ENCODE results near the gene ADNP. TPM values are rescaled to one million over a fixed set of nuclear protein-coding genes. Genes with fewer than 3 reads are reported as not detected.

ADNP gene
- total and polyA plus RNA-seq, 2 donors from 2014 or later: 32.0 to 66.7 TPM

DNA sequence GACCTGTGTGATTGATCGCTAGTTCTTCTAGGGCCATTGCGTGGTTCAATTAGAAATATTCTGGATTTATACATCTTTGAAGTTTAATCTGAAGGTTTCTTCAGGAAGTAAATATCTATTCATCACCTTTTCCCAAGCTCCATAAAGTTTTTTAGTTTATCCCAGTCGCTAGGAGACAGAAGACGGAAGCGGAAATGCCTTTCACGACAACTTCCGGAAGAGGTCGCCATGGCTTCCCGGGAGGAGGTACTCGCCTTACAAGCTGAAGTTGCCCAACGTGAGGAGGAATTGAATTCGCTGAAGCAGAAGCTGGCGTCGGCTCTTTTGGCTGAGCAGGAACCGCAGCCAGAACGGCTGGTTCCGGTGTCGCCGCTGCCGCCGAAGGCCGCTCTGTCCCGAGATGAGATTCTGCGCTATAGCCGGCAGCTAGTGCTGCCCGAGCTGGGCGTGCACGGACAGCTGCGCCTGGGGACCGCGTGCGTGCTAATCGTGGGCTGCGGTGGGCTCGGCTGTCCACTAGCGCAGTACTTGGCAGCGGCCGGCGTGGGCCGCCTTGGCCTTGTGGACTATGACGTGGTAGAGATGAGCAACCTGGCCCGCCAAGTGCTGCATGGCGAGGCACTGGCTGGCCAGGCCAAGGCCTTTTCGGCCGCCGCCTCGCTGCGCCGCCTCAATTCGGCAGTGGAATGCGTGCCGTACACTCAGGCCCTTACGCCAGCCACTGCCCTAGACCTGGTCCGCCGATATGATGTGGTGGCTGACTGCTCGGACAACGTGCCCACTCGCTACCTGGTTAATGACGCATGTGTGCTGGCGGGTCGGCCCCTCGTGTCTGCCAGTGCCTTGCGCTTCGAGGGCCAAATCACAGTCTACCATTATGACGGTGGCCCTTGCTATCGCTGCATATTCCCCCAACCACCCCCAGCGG lies 27.6 kb upstream of the ADNP start, which contains the start of gene MOCS3:
MOCS3 (plus strand) TSS at position 204 of the 928 bp plus-strand sequence; CDS start at position 229, 25 bp downstream.
- no peak for FAIRE-seq
- intact Hi-C loops (cut with DNase I): no loop called here
- Histone ChIP-seq H3K4me3 (ENCODE audit: low read length in 3 of 3) (peak within 1 kb of the TSS; percentile 99), H3K27me3 (ENCODE audit: control insufficient read depth, insufficient read depth, low read length) (no peaks in the 10 kb centered on the region), H3K9me3 (ENCODE audit: control insufficient read depth in 2 of 3, insufficient read depth in 1 of 3, low read length in 3 of 3) (no peaks in the 10 kb centered on the region), H3K4me1 (ENCODE audit: control insufficient read depth in 2 of 3, insufficient read depth in 2 of 3, low read depth in 1 of 3, low read length in 3 of 3) (peaks cover 0 to 18% (median 12%) of the 10 kb centered on the region in 3 donors), H3K9ac (ENCODE audit: low read length in 3 of 3) (peak within 1 kb of the TSS; percentile 88 to 98 (median 98)), H3K27ac (ENCODE audit: low read depth in 2 of 2, low read length in 2 of 2) (peak within 1 kb of the TSS; percentile 89 to 95), H3K36me3 (ENCODE audit: control insufficient read depth in 2 of 3, insufficient read depth in 3 of 3, low read length in 3 of 3) (peaks cover 0 to 7% (median 7%) of the 10 kb centered on the region in 3 donors)
- peak; percentile 90 to 97 (median 90) for DNase-seq
- TF ChIP-seq, protein P1, sequence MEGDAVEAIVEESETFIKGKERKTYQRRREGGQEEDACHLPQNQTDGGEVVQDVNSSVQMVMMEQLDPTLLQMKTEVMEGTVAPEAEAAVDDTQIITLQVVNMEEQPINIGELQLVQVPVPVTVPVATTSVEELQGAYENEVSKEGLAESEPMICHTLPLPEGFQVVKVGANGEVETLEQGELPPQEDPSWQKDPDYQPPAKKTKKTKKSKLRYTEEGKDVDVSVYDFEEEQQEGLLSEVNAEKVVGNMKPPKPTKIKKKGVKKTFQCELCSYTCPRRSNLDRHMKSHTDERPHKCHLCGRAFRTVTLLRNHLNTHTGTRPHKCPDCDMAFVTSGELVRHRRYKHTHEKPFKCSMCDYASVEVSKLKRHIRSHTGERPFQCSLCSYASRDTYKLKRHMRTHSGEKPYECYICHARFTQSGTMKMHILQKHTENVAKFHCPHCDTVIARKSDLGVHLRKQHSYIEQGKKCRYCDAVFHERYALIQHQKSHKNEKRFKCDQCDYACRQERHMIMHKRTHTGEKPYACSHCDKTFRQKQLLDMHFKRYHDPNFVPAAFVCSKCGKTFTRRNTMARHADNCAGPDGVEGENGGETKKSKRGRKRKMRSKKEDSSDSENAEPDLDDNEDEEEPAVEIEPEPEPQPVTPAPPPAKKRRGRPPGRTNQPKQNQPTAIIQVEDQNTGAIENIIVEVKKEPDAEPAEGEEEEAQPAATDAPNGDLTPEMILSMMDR (IDR thresholded peaks at IDR 0.05; ENCODE audit: borderline replicate concordance, extremely low read depth, insufficient read depth): no peak

DNA sequence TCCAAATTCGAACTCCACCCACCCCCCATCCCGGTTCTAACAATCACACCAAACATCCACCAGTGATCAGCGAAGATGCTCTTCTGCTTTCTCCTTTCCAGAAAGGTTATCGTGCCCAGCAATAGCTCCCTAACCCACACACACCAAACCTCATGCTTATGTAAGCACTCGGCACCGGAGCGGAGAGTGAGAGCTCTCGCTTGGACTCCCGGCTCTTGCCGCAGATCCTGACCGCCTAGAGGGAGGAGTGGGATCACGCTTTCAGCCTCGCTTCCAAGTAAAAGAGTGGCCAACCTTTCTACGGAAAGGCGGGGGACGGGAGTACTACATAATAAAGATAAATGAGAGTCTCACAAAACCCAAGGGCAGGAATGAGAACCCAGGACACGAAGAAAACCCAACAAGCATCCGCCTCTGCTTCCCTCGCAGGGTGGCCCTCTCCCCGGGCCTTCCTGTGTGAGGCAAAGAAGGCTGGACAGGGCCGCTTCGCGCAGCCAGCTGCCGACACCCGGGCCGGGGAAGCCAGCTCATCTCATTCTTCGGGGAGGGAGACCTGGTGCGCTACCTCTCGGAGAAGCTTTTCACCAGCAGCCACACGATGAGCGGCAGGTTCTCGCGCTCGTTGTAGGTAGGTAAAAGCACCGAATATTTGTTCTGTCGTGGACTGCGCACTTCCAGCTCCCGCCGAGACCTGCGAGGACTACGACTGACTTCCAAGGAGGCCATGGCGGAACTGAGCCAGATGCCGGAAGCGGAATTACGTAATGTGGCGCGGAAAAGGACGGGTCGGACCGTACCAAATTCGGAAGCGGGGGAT lies 26.8 kb upstream of the ADNP start, which contains the start of gene DPM1:
DPM1 (minus strand) TSS at position 735 of the 817 bp plus-strand sequence; CDS start at position 726, 9 bp downstream.
- Histone ChIP-seq H3K27ac (ENCODE audit: low read depth in 2 of 2, low read length in 2 of 2) (peak within 1 kb of the TSS; percentile 89 to 95), H3K4me1 (ENCODE audit: control insufficient read depth in 2 of 3, insufficient read depth in 2 of 3, low read depth in 1 of 3, low read length in 3 of 3) (peaks cover 0 to 18% (median 12%) of the 10 kb centered on the region in 3 donors), H3K36me3 (ENCODE audit: control insufficient read depth in 2 of 3, insufficient read depth in 3 of 3, low read length in 3 of 3) (peaks cover 0 to 14% (median 9%) of the 10 kb centered on the region in 3 donors), H3K4me3 (ENCODE audit: low read length in 3 of 3) (peak within 1 kb of the TSS; percentile 99), H3K9me3 (ENCODE audit: control insufficient read depth in 2 of 3, insufficient read depth in 1 of 3, low read length in 3 of 3) (no peaks in the 10 kb centered on the region), H3K9ac (ENCODE audit: low read length in 3 of 3) (peak within 1 kb of the TSS; percentile 88 to 98 (median 98)), H3K27me3 (ENCODE audit: control insufficient read depth, insufficient read depth, low read length) (no peaks in the 10 kb centered on the region)
- peak; percentile 21 to 95 (median 91) for DNase-seq
- FAIRE-seq: no peak
- TF ChIP-seq, protein P1 (IDR thresholded peaks at IDR 0.05; ENCODE audit: borderline replicate concordance, extremely low read depth, insufficient read depth): no peak
- intact Hi-C loops (cut with DNase I): no loop called here

DNA sequence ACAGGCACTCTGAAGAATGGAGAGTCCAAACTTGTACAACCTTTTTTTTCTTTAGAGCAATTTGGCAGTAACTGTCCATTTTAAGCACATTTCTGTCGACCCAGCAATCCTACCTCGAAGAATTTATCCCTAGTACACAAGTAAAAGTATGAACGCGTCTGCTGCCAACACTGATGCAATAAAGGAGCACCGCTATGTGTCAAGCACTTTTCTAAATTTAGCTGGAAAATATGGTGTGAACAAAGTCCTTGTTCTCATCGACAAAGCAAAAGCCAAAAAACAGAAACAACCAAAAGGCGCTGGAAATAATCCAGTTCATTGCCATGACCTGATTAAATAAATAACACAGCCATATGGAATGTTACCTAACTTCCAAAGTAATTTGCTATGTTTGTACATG lies 26.0 kb upstream of the ADNP start:
- no peak for FAIRE-seq
- intact Hi-C loops (cut with DNase I): no loop called here
- H3K4me3 ChIP-seq (ENCODE audit: low read length in 3 of 3): peak overlapping the region; percentile 99
- DNase-seq: no peak
- TF ChIP-seq, protein P1 (IDR thresholded peaks at IDR 0.05; ENCODE audit: borderline replicate concordance, extremely low read depth, insufficient read depth): no peak
- H3K4me1 ChIP-seq (ENCODE audit: control insufficient read depth in 2 of 3, insufficient read depth in 2 of 3, low read depth in 1 of 3, low read length in 3 of 3): peaks cover 0 to 18% (median 12%) of the 10 kb centered on the region in 3 donors
- H3K27me3 ChIP-seq (ENCODE audit: control insufficient read depth, insufficient read depth, low read length): no peaks in the 10 kb centered on the region
- no peak overlapping the region for H3K27ac ChIP-seq (ENCODE audit: low read depth in 2 of 2, low read length in 2 of 2)
- no peaks in the 10 kb centered on the region for H3K9me3 ChIP-seq (ENCODE audit: control insufficient read depth in 2 of 3, insufficient read depth in 1 of 3, low read length in 3 of 3)
- peak overlapping the region; percentile 88 to 98 (median 98) for H3K9ac ChIP-seq (ENCODE audit: low read length in 3 of 3)
- peaks cover 0 to 15% (median 10%) of the 10 kb centered on the region in 3 donors for H3K36me3 ChIP-seq (ENCODE audit: control insufficient read depth in 2 of 3, insufficient read depth in 3 of 3, low read length in 3 of 3)
